NCI-H446 (cell line): ENCODE results near the gene CHST11.

ENCODE experiments used
- DNase-seq, 2 experiments: peaks; one replicate each; lab custom pipeline; 2025; lab: John Stamatoyannopoulos, UW

Gene CHST11

GRCh38 chr12:104698871-104699270 lies 242.1 kb downstream of the CHST11 start:
- no peak for DNase-seq

- no peak for DNase-seq
These were observed 242.9 kb downstream of the CHST11 start for GRCh38 chr12:104699489-104700190.

- DNase-seq = no peak
These were observed 243.6 kb downstream of the CHST11 start for GRCh38 chr12:104700324-104700723.

DNA sequence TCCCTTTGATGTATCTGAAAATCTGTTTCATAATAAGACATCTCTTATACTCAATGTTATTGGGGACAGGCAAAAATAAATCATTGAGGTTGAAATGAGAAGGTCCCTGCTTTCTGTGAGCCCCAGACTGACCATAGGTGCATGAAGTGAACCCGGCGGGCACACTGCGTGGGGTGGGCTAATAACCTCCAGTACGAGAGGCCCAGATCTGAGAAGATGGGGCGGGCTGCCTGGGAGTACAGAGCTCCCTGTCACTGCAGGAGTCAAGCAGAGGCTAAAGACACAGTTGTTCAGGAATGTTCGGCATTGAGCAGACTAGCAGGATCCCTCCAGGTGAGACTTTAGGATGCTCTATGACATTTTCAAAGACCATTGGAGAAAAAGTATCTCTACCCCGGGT lies 244.6 kb downstream of the CHST11 start:
- DNase-seq = no peak

GRCh38 chr12:104701756-104702155 lies 245.0 kb downstream of the CHST11 start:
- no peak for DNase-seq

DNA sequence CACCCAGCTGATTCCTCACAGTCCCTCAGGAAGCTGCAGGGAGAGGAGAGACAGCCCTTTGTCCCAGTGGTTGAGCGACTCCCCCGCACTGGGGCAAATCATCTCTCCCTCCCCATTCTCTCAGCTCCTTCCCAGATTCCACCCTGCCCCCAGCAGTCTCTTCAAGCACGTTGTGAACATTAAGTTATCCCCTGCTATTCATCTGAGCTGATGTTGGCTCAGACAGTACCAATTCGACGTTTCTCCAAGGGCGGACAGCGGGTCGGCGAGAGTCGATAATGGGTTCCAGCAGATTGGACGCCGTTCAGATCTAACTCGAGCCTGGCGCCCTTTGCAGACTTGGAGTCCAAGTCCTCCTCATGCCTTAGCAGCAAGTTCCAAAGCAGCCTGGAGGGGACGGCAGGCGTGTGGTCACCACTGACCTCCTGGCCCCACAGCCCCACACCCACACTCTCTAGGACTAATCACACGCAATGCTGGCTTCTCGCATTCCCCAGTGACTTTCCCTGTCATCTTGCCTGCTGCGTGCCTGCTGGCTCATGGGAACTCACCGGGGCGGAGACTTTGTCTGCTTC lies 245.9 kb downstream of the CHST11 start:
- DNase-seq = no peak

DNA sequence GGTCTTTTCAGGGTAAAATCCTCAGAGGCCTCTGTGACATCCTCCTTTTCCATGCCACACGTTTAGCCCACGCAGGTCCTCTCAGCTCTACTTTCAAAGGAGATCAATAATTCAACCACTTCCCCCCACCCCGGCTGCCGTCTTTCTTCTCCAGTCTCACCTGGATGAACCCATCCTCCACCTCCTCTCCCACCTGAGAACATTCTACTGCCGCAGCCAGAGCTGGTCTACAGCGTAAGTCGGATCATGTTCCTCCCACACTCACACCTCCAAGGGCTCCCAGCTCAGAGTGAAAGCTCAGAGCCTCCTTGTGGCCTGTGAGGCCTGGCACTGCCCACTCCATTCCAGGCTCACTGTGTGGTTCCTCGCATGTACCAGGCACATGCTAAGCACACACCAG lies 246.6 kb downstream of the CHST11 start:
- no peak for DNase-seq

DNA sequence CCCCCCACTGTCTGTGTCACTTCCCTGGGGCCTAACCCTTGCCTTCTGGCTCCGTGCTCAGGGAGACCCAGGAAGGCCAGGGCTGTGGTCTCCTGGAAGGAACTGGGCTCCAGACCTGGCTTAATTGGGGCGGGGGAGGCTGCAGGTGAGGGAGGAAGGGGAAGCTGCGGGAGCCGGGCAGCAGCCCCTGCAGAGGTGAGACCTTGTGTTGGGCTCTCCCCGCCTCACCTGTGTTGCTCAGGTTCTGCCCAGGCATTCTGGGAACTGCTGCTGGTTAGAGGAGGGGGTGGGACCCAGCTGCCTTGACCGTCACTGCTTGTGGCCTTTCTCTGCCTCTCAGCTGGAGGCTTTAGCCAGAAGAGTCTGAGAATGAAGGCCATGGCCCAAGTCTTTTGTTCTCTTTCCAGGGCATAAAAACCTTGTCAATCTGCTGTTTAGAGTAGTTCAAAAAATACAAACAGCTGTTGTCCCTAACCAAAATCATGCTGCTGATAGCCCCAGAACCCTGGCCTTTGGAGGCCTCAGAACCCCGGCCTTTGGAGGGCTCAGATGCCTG lies 247.6 kb downstream of the CHST11 start:
- no peak for DNase-seq

DNA sequence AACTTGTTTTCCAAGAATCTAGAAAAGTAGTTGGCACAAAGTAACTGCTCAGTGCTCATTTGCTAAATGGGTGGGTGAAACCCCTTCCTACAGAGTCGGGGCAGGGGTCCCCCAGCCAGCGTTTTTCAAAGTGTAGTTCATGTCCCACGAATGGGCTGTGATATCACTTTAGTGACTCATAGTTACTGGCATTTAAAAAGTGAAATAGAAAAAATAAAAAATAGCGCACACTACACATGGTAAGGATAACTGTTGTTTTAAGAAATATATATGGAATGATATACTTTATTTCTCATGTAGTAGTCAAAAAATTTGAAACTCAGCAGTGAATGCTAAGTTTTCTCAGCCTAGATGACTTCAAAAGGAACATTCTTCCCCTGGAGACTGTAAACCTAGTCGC lies 250.4 kb downstream of the CHST11 start:
- no peak for DNase-seq

GRCh38 chr12:104707794-104708558 lies 251.2 kb downstream of the CHST11 start:
- no peak for DNase-seq

DNA sequence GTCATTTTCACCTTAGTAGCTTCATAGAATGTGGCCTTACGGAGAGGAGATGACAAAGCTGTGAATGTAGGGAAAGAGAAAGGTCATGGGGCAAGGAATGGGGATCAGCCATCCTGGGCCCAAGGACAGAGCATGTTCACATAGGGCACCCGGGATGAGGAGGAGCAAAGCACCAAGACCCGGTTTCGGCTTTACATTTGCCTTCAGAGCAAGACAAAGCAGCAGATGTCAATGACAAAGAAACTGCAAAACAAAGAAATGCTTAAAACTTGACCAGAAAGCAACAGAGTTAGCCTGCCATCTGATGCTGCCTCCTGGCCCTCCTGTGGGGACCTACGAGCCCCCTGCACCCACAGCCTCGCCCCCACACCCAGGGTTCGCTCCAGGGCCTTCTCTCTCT lies 252.1 kb downstream of the CHST11 start:
- DNase-seq = no peak

DNA sequence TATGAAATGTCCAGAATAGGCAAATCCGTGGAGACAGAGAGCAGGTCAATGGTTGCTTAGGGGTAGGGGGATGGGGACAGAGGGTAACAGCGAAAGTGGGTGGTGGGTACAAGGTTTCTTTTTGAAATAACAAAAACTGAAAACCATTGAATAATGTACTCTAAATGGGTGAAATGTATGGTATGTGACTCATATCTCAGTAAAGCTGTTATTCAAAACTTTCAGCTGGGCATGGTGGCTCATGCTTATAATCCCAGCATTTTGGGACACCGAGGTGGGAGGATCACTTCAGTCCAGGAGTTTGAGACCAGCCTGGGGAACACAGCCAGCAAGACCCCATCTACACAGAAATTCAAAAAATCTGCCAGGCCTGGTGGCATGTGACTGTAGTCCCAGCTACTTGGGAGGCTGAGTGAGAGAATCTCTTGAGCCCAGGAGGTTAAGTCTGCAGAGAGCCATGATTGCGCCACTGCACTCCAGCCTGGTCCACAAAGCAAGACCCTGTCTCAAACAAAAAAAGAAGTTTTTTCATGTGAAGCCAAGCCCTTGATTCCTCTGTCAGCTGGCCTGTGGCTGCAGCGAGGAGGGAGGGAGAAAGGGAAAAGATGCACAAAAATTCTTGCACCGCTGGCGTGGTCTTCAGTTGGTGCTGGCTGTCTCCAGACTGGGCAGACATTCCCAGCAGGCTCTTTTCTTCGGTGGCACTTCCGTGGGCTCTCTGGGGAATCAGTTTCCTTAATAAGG lies 253.1 kb downstream of the CHST11 start:
- DNase-seq = no peak

DNA sequence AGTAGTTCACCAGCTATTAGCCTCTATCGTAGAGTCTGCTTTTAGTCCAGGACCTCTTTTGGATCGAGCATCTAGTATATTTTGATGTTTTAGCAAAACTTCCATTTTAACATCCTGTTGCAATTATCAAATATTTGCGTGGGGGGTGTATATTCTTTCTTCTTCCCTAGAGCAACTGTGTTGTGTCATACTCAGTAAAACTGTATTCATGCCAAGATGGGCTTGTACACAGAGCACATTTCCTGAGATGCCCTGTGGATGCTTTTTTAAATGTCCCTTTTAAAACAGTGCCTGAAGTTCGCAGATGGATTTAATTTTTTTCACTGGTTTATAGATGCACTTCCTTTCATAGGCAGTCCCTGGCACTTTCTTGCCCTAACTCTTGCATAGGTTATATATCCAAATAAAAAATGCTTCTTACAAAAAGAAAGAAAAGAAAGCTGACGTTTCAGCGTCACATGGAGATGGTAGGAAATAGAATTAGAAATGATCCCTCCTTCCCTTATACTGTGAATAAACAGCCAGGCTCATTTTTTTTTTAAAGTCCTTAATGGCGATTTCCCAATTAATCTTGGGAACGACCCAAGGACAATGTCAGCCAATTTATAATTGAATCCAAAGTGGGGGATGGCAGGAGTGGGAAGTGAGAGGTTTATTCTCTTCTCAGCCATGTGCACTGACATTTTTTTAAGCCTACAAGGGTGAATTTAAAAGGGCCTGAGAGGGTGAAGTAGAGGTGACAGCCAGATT lies 254.4 kb downstream of the CHST11 start:
- peak; percentile 61 to 73 for DNase-seq

- no peak for DNase-seq
These were observed 255.7 kb downstream of the CHST11 start for GRCh38 chr12:104712477-104712876.

DNA sequence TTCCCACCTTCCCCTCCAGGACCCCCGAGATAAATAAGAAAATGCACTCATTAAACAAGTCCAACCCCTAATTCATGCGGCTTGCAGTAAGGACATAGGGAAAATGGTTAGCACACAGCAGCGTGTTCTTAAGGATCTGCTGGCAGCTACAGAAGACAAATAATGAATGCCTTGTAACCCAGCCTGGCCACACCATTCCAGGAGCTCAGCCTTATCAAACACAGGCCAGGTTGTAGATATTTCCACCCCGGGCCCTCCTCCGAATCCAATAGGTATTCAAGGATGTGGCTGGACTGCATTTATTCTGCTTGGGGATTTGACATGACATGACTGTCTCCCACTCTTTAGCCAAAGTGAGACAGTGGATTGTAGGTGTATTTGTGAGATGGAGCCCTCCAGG lies 256.2 kb downstream of the CHST11 start:
- no peak for DNase-seq

DNA sequence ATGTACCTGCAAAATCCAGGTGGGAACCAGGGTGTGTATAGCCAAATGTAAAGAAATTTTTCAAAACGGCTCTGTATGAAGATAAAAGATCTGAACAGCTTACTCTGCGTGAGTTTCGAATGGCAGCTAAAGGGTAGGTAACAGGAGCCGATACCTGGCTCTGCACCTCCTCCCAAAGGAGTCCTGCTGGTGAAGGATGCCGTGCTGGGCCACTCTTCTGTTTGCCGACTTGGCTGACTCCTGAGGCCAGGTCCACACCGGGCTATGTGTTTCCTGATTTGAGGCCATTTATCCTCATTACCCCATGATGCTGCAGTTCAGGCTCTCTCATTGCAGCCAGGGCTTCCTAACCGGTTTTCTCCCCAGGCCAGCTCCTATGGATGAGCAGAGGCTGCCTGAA lies 256.7 kb downstream of the CHST11 start:
- DNase-seq = no peak

GRCh38 chr12:104714369-104714768 lies 257.6 kb downstream of the CHST11 start:
- DNase-seq = no peak

GRCh38 chr12:104716172-104716571 lies 259.4 kb downstream of the CHST11 start:
- no peak for DNase-seq

DNA sequence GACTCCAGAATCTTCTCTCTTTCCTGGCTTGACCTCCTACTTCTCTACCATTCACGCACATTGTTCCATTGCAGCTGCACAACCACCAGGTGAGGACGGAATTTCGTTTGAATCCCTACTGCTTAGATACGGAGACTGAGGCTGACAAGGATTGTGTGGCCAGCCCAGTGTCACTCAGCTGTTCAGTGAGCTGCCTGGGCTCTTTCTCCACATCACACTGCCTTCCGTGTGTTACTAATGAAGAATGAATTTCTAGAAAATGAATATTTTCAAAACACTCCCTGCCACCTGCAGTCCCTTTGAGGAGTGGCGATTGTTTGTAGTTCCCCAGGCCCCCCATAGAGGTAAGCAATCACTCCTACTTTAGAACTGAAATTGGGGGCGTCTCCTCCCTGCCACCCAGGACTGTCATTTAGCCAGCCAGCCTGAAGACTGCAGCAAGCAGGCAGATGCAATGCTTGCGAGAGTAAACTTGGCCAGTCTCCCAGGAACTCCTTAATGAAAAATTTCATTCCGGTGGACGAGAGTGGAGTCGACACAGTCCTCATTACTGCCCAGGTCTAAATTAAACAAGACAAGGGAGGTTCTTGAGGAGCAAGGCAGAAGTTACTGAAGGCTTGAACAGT lies 261.7 kb downstream of the CHST11 start:
- DNase-seq = peak; percentile 48 to 72

DNA sequence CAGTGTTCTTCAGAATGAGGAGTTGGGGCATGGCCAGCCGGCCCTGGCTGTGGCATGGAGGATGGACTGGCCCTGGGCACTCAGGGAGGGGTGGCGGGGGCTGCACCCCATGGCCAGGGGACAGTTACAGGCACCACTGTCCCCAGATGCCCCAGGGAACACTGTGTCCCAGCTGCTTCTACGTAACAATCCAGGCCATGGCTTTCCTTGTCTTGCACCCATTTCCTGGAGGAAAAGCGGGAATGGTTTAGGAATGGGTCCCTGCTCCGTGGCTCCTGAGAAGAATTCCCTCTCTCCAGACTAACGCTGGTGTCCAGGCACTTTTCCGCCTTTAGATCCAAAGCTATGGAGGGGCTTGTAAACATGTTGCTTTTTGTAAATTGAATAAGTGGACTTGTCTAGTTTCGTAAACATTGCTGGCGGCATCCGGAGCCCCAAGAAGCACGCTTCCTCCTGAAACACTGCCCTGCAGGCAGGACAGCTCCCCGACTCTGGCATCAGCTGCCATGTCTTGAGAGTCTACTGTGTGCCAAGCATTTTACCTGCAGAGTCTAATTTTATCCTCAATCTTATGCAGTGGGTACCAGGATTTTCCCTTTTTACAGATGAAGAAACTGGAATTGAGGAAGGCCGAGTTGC lies 263.1 kb downstream of the CHST11 start:
- no peak for DNase-seq
